MM.1S (cell line): ENCODE results near the gene SOD1.

Source experiments
- DNase-seq: peaks from one replicate; pipeline ENCODE4 v3.0.0-alpha.2; 2015
- H2AFZ ChIP-seq: fragments of 300-600 bp; sonication (generic); 2 replicates; pipeline ENCODE4 v1.6.0; 2016; ENCODE audit warnings: antibody characterized with exemption, low read length
- H3F3A ChIP-seq: fragments of 300-600 bp; sonication (generic); 2 replicates; pipeline ENCODE4 v1.6.1; 2016; ENCODE audit warnings: mild to moderate bottlenecking, antibody characterized with exemption, low read length, moderate library complexity, mixed read lengths; ENCODE audit not compliant: insufficient read depth
- H3K27ac ChIP-seq: fragments of 300-600 bp; sonication (generic); 2 replicates; pipeline ENCODE4 v1.5.1; 2016; ENCODE audit warnings: mild to moderate bottlenecking, low read length
- H3K27me3 ChIP-seq: fragments of 300-600 bp; sonication (generic); replicated peaks from 2 replicates; pipeline ENCODE4 v1.6.0; 2016; ENCODE audit warnings: low read length; ENCODE audit not compliant: insufficient read depth
- H3K36me3 ChIP-seq: fragments of 300-600 bp; sonication (generic); replicated peaks from 2 replicates; pipeline ENCODE4 v1.6.1; 2016; ENCODE audit warnings: mild to moderate bottlenecking, low read length, mixed read lengths; ENCODE audit not compliant: insufficient read depth
- H3K4me1 ChIP-seq: fragments of 300-600 bp; sonication (generic); 2 replicates; pipeline ENCODE4 v1.6.1; 2016; ENCODE audit warnings: low read length, mixed read lengths
- H3K4me2 ChIP-seq: fragments of 300-600 bp; sonication (generic); 2 replicates; pipeline ENCODE4 v1.6.0; 2016; ENCODE audit warnings: low read depth, low read length
- H3K4me3 ChIP-seq: fragments of 300-600 bp; sonication (generic); 2 replicates; pipeline ENCODE4 v1.5.1; 2016; ENCODE audit warnings: low read length, mixed read lengths
- H3K79me2 ChIP-seq: fragments of 300-600 bp; sonication (generic); 2 replicates; pipeline ENCODE4 v1.6.1; 2016; ENCODE audit warnings: mixed run types, low read length, mixed read lengths
- H3K9ac ChIP-seq: fragments of 300-600 bp; sonication (generic); 2 replicates; pipeline ENCODE4 v1.6.1; 2016; ENCODE audit warnings: low read length, mixed read lengths
- H3K9me2 ChIP-seq: fragments of 300-600 bp; sonication (generic); replicated peaks from 2 replicates; pipeline ENCODE4 v1.6.1; 2016; ENCODE audit warnings: mild to moderate bottlenecking, low read length, mixed read lengths; ENCODE audit not compliant: insufficient read depth
- H3K9me3 ChIP-seq: fragments of 300-600 bp; sonication (generic); replicated peaks from 2 replicates; pipeline ENCODE4 v1.6.1; 2016; ENCODE audit warnings: mild to moderate bottlenecking, low read length, mixed read lengths; ENCODE audit not compliant: insufficient read depth
- H4K20me1 ChIP-seq: fragments of 300-600 bp; sonication (generic); 2 replicates; pipeline ENCODE4 v1.6.1; 2016; ENCODE audit warnings: mild to moderate bottlenecking, low read length, moderate library complexity, mixed read lengths; ENCODE audit not compliant: insufficient read depth
- EZH2 ChIP-seq: fragments of 300-600 bp; sonication (generic); optimal IDR thresholded peaks from 2 replicates; pipeline ENCODE3; 2017; ENCODE audit warnings: low read depth, mild to moderate bottlenecking, antibody characterized with exemption, low read length, mixed read lengths
- EZH2phosphoT487 ChIP-seq: fragments of 300-600 bp; sonication (generic); IDR thresholded peaks from 2 replicates; pipeline ENCODE4 v1.6.1; 2018; ENCODE audit warnings: antibody characterized with exemption, low read length
- TF ChIP-seq, protein P1 (sequence below): fragments of 300-600 bp; sonication (generic); IDR thresholded peaks from 2 replicates; pipeline ENCODE4 v1.5.1; 2016; ENCODE audit warnings: antibody characterized with exemption, low read length, mixed read lengths

SOD1 gene

DNA sequence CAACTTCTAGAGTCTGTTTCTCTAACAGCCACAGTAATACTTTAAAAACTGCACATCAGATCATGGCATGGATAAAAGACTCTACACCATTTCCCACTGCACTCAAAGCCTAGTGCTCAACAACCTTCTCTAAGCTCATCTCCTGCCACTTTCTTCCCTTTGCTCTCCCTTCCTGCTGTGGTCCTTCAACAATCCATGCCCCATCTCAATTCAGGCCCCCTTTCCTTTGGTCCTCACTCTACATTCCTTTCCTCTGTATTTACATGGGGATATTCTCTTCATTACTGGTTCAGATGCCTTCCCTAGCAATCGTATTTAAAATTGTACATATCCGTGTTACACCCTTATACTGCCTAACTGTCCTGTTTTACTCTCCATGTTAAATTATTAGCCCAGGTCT lies 19.0 kb downstream of the SOD1 start:
- Histone ChIP-seq H3K79me2 (peaks cover 5% of the 10 kb centered on the region; the same call in 1 of the 2 replicates), H3K9me2 (no peaks in the 10 kb centered on the region), H3K4me1 (no peaks in the 10 kb centered on the region), H3K27me3 (no peaks in the 10 kb centered on the region), H3K36me3 (peaks cover 8% of the 10 kb centered on the region), H3K27ac (no peak overlapping the region), H4K20me1 (no peaks in the 10 kb centered on the region), H3F3A (no peaks in the 10 kb centered on the region), H3K9ac (no peak overlapping the region), H2AFZ (no peak overlapping the region), H3K9me3 (no peaks in the 10 kb centered on the region), H3K4me2 (no peak overlapping the region), H3K4me3 (no peak overlapping the region)
- TF ChIP-seq EZH2 (no peak), EZH2phosphoT487 (no peak)
- TF ChIP-seq, protein P1, sequence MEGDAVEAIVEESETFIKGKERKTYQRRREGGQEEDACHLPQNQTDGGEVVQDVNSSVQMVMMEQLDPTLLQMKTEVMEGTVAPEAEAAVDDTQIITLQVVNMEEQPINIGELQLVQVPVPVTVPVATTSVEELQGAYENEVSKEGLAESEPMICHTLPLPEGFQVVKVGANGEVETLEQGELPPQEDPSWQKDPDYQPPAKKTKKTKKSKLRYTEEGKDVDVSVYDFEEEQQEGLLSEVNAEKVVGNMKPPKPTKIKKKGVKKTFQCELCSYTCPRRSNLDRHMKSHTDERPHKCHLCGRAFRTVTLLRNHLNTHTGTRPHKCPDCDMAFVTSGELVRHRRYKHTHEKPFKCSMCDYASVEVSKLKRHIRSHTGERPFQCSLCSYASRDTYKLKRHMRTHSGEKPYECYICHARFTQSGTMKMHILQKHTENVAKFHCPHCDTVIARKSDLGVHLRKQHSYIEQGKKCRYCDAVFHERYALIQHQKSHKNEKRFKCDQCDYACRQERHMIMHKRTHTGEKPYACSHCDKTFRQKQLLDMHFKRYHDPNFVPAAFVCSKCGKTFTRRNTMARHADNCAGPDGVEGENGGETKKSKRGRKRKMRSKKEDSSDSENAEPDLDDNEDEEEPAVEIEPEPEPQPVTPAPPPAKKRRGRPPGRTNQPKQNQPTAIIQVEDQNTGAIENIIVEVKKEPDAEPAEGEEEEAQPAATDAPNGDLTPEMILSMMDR = no peak
- no peak for DNase-seq

DNA sequence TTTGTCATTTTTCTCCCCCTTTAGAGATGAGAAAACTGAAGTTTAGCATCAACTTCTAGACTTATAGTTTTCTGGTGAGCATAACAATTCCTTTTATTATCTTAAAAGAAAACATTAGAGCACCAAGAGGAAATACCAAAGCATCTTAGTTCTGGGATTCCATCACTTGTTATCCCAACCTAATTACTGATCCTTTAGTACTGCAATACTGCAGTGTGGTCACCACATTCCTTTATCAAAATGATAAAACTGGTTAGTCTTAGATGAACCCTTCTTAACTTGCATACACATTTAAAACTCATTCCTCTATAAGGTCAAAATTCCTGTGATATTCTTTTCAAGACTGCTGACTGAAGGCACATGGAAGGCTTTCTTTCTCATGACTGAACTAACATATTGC lies 23.1 kb downstream of the SOD1 start:
- Histone ChIP-seq H3K4me3 (no peak overlapping the region), H4K20me1 (no peaks in the 10 kb centered on the region), H3K36me3 (peaks cover 15% of the 10 kb centered on the region), H3K9ac (no peak overlapping the region), H3K4me1 (no peaks in the 10 kb centered on the region), H3K79me2 (peaks cover 13% of the 10 kb centered on the region; the same call in 1 of the 2 replicates), H3K4me2 (no peak overlapping the region), H3K27ac (no peak overlapping the region), H2AFZ (no peak overlapping the region), H3F3A (no peaks in the 10 kb centered on the region), H3K9me2 (no peaks in the 10 kb centered on the region), H3K27me3 (no peaks in the 10 kb centered on the region), H3K9me3 (no peaks in the 10 kb centered on the region)
- no peak for DNase-seq
- TF ChIP-seq, protein P1 = no peak
- no peak for TF ChIP-seq EZH2
- no peak for TF ChIP-seq EZH2phosphoT487

DNA sequence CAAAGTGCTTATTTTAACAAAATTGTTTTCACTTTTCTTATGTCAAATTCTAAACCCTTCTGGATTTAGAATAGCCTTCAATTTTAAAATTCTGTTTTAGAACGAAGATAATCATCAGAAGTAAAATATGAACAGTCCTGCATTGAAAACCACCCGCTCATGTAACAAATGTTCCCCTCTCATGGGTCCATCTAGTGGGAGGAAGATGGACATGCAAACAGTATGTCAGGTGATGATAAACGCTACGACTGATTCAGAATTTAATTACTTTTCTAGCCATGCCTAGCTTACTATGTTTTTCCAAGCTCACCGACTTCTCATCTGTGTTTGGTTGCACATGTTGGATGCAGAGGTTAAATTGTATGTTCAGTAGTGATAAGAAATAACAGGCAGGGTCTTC lies 23.5 kb downstream of the SOD1 start:
- no peak overlapping the region for H3K4me3 ChIP-seq
- peaks cover 15% of the 10 kb centered on the region for H3K36me3 ChIP-seq
- no peaks in the 10 kb centered on the region for H3K27me3 ChIP-seq
- DNase-seq = no peak
- H3K79me2 ChIP-seq = peaks cover 13% of the 10 kb centered on the region; the same call in 1 of the 2 replicates
- no peaks in the 10 kb centered on the region for H3K4me1 ChIP-seq
- no peak overlapping the region for H3K4me2 ChIP-seq
- no peaks in the 10 kb centered on the region for H3K9me2 ChIP-seq
- H3K9me3 ChIP-seq = no peaks in the 10 kb centered on the region
- no peak overlapping the region for H2AFZ ChIP-seq
- no peaks in the 10 kb centered on the region for H4K20me1 ChIP-seq
- no peak overlapping the region for H3K9ac ChIP-seq
- no peak overlapping the region for H3K27ac ChIP-seq
- TF ChIP-seq EZH2 = no peak
- TF ChIP-seq, protein P1 = peak; percentile 10; the same call in 1 of the 2 replicates
- no peaks in the 10 kb centered on the region for H3F3A ChIP-seq
